IMR-90 (cell line): ENCODE results near the gene ITPKB. TPM values are rescaled to one million over a fixed set of nuclear protein-coding genes. Genes with fewer than 3 reads are reported as not detected.

Source experiments
- ATAC-seq: fragments of 200-7000 bp; cut with Tn5 transposase; 2 replicates; pipeline ENCODE4 v1.9.1; 2020; ENCODE audit warnings: low read depth, mild to moderate bottlenecking, moderate library complexity
- BruUV-seq: library from RNA; stranded (reverse); fragments of 400-500 nt; replicated peaks from 2 replicates; lab custom pipeline; 2021; lab: Mats Ljungman, UMichigan
- CTCF ChIA-PET: fragments of 300-600 bp; formaldehyde crosslinking; extraction: SDS; loops from one replicate; lab custom pipeline; 2021; ENCODE audit warnings: antibody characterized with exemption; lab: Yijun Ruan, JAX
- POLR2A ChIA-PET: fragments of 300-600 bp; sonication (Branson Sonifier 250); formaldehyde crosslinking; loops from one replicate; lab custom pipeline; 2022; ENCODE audit warnings: antibody characterized with exemption; ENCODE audit not compliant: unreplicated experiment; lab: Charles Lee
- DNase-seq: peaks from one replicate; pipeline ENCODE4 v3.0.0; 2013
- H2AFZ ChIP-seq: replicated peaks from 2 replicates; pipeline ENCODE3; 2013; ENCODE audit warnings: low read length, mild to moderate bottlenecking; ENCODE audit not compliant: poor library complexity
- H2AK5ac ChIP-seq: 2 replicates; pipeline ENCODE4 v1.6.1; 2013; ENCODE audit warnings: low read depth, low read length, inconsistent platforms
- H2AK9ac ChIP-seq: replicated peaks from 2 replicates; pipeline ENCODE3; 2013; ENCODE audit warnings: mild to moderate bottlenecking, low read depth, low read length, moderate library complexity; ENCODE audit not compliant: poor library complexity
- H2BK120ac ChIP-seq: 2 replicates; pipeline ENCODE4 v1.6.1; 2013; ENCODE audit warnings: low read depth, low read length, inconsistent platforms
- H2BK15ac ChIP-seq: 3 replicates; pipeline ENCODE4 v1.6.1; 2013; ENCODE audit warnings: low read depth, low read length, inconsistent platforms
- H2BK20ac ChIP-seq: 2 replicates; pipeline ENCODE4 v1.6.1; 2013; ENCODE audit warnings: low read depth, mild to moderate bottlenecking, inconsistent platforms, low read length, moderate library complexity
- H2BK5ac ChIP-seq: 2 replicates; pipeline ENCODE4 v1.6.1; 2013; ENCODE audit warnings: mild to moderate bottlenecking, low read depth, low read length, inconsistent platforms; ENCODE audit not compliant: poor library complexity, severe bottlenecking
- H3K14ac ChIP-seq: replicated peaks from 2 replicates; pipeline ENCODE4 v1.6.1; 2013; ENCODE audit warnings: low read depth, low read length, inconsistent platforms
- H3K18ac ChIP-seq: 2 replicates; pipeline ENCODE4 v1.6.1; 2013; ENCODE audit warnings: low read depth, low read length, control low read depth
- H3K23ac ChIP-seq: 2 replicates; pipeline ENCODE4 v1.6.1; 2013; ENCODE audit warnings: low read depth, low read length, inconsistent platforms
- H3K27ac ChIP-seq: 2 replicates; pipeline ENCODE4 v1.5.1; 2013; ENCODE audit warnings: mild to moderate bottlenecking, control low read depth, low read length; ENCODE audit not compliant: insufficient read depth
- H3K27me3 ChIP-seq: 2 replicates; pipeline ENCODE4 v1.6.1; 2013; ENCODE audit warnings: low read length; ENCODE audit not compliant: control insufficient read depth, insufficient read depth
- H3K36me3 ChIP-seq: 2 replicates; pipeline ENCODE4 v1.6.1; 2013; ENCODE audit warnings: low read length, mixed read lengths; ENCODE audit not compliant: control insufficient read depth, insufficient read depth
- H3K4ac ChIP-seq: 2 replicates; pipeline ENCODE4 v1.6.1; 2013; ENCODE audit warnings: low read depth, low read length, inconsistent platforms
- H3K4me1 ChIP-seq: 2 replicates; pipeline ENCODE4 v1.6.1; 2013; ENCODE audit warnings: low read length, mixed read lengths; ENCODE audit not compliant: control insufficient read depth, insufficient read depth
- H3K4me2 ChIP-seq: 2 replicates; pipeline ENCODE4 v1.6.1; 2013; ENCODE audit warnings: low read depth, mild to moderate bottlenecking, control low read depth, low read length, moderate library complexity
- H3K4me3 ChIP-seq: 2 replicates; pipeline ENCODE4 v1.5.1; 2013; ENCODE audit warnings: low read depth, mild to moderate bottlenecking, control low read depth, low read length, moderate library complexity; ENCODE audit not compliant: insufficient read depth
- H3K56ac ChIP-seq: 2 replicates; pipeline ENCODE4 v1.6.1; 2013; ENCODE audit warnings: low read length, inconsistent platforms; ENCODE audit not compliant: insufficient read depth; ENCODE audit errors: extremely low read depth
- H3K79me1 ChIP-seq, 2 experiments: 2 replicates each; pipeline ENCODE4 v1.6.1; 2013; ENCODE audit warnings: low read length in 2 of 2, inconsistent platforms in 1 of 2, low read depth in 1 of 2
- H3K9ac ChIP-seq: 2 replicates; pipeline ENCODE4 v1.6.1; 2013; ENCODE audit warnings: low read depth, low read length, control low read depth
- H3K9me1 ChIP-seq: 2 replicates; pipeline ENCODE4 v1.6.1; 2013; ENCODE audit warnings: low read length, inconsistent platforms; ENCODE audit not compliant: insufficient read depth
- H3K9me3 ChIP-seq: 2 replicates; pipeline ENCODE4 v1.6.1; 2013; ENCODE audit warnings: low read length; ENCODE audit not compliant: control insufficient read depth, insufficient read depth
- H4K20me1 ChIP-seq: 2 replicates; pipeline ENCODE4 v1.6.1; 2013; ENCODE audit warnings: low read length, inconsistent platforms; ENCODE audit not compliant: insufficient read depth
- H4K5ac ChIP-seq: 2 replicates; pipeline ENCODE4 v1.6.1; 2013; ENCODE audit warnings: mild to moderate bottlenecking, low read depth, low read length, control low read depth
- H4K8ac ChIP-seq, 2 experiments: 2 replicates each; pipeline ENCODE4 v1.6.1; 2013; ENCODE audit warnings: low read depth in 2 of 2, low read length in 2 of 2, control low read depth in 1 of 2, inconsistent platforms in 1 of 2
- H4K91ac ChIP-seq: 2 replicates; pipeline ENCODE4 v1.6.1; 2013; ENCODE audit warnings: low read depth, low read length, inconsistent platforms; ENCODE audit not compliant: insufficient read depth
- BHLHE40 ChIP-seq: fragments of 150-350 bp; IDR thresholded peaks from 2 replicates; pipeline ENCODE4 v1.6.1; 2016; ENCODE audit warnings: mild to moderate bottlenecking, low read depth, low read length
- CEBPB ChIP-seq: IDR thresholded peaks from 2 replicates; pipeline ENCODE4 v1.6.1; 2012; ENCODE audit warnings: low read depth, low read length, improper control_type of control experiment
- CHD1 ChIP-seq: IDR thresholded peaks from 2 replicates; pipeline ENCODE4 v1.6.1; 2012; ENCODE audit warnings: low read depth, low read length, improper control_type of control experiment
- FOS ChIP-seq: fragments of 150-350 bp; IDR thresholded peaks from 2 replicates; pipeline ENCODE4 v1.6.1; 2016; ENCODE audit warnings: low read depth, low read length
- MAFK ChIP-seq: IDR thresholded peaks from 2 replicates; pipeline ENCODE4 v1.6.1; 2012; ENCODE audit warnings: low read depth, low read length, improper control_type of control experiment
- MAZ ChIP-seq: IDR thresholded peaks from 2 replicates; pipeline ENCODE4 v1.6.1; 2012; ENCODE audit warnings: low read depth, mild to moderate bottlenecking, low read length, improper control_type of control experiment, moderate library complexity, borderline replicate concordance
- MXI1 ChIP-seq: IDR thresholded peaks from 2 replicates; pipeline ENCODE4 v1.6.1; 2012; ENCODE audit warnings: low read depth, mild to moderate bottlenecking, low read length, moderate library complexity, borderline replicate concordance
- NFE2L2 ChIP-seq: fragments of 150-350 bp; IDR thresholded peaks from 2 replicates; pipeline ENCODE4 v1.6.1; 2016; ENCODE audit warnings: low read depth, mild to moderate bottlenecking, low read length
- POLR2A ChIP-seq: IDR thresholded peaks from 2 replicates; pipeline ENCODE4 v1.6.1; 2012; ENCODE audit warnings: mild to moderate bottlenecking, low read depth, low read length
- RCOR1 ChIP-seq: IDR thresholded peaks from 2 replicates; pipeline ENCODE4 v1.6.1; 2012; ENCODE audit warnings: mild to moderate bottlenecking, low read length, improper control_type of control experiment; ENCODE audit not compliant: insufficient replicate concordance
- RFX5 ChIP-seq: IDR thresholded peaks from 2 replicates; pipeline ENCODE4 v1.8.0; 2012; ENCODE audit warnings: low read depth, mild to moderate bottlenecking, low read length, moderate library complexity
- SMC3 ChIP-seq: fragments of 150-350 bp; IDR thresholded peaks from 2 replicates; pipeline ENCODE4 v1.6.1; 2016; ENCODE audit warnings: low read depth, mild to moderate bottlenecking, antibody characterized with exemption, low read length, moderate library complexity
- whole genome bisulfite sequencing, 2 experiments: methylation state at CpG; one replicate each; pipeline versions ENCODE4 v1.1.5 to v1.1.7; 2013; ENCODE audit warnings: missing lambda C conversion rate in 2 of 2; ENCODE audit not compliant: insufficient read length in 1 of 2; ENCODE audit errors: extremely low coverage in 2 of 2; 5-methylcytosine and 5-hydroxymethylcytosine counted together
- dilution Hi-C: fragments of 300-500 bp; cut with HindIII; formaldehyde crosslinking; loops from one replicate; pipeline ENCODE4 v1.14.3; 2018; ENCODE audit warnings: low sequenced_read_pairs; ENCODE audit not compliant: unreplicated experiment
- in situ Hi-C: fragments of 300-500 bp; cut with MboI; formaldehyde crosslinking; loops from 3 replicates; pipeline ENCODE4 v1.14.3; 2019; ENCODE audit warnings: low sequenced_read_pairs, inconsistent platforms, mixed read lengths
- intact Hi-C: fragments of 100-400 bp; cut with micrococcal nuclease; formaldehyde crosslinking; loops from 2 replicates; pipeline ENCODE4 v1.10.0; 2022
- polyA plus RNA-seq, 3 experiments: library from polyadenylated mRNA; depleted of rRNA; stranded (reverse); fragments of >200 nt; gene quantifications; 2 replicates each; pipeline ENCODE4 v1.2.3, GENCODE V29; 2012; ENCODE audit warnings: low replicate concordance in 1 of 3
- total RNA-seq: library from RNA; depleted of rRNA; stranded (reverse); fragments of >200 nt; gene quantifications from 2 replicates; pipeline ENCODE4 v1.2.3, GENCODE V29; 2012
- TF ChIP-seq, protein P1 (sequence below): fragments of 150-350 bp; IDR thresholded peaks from 2 replicates; pipeline ENCODE4 v1.6.1; 2017; ENCODE audit warnings: mild to moderate bottlenecking, antibody characterized with exemption, low read length, low read depth
- TF ChIP-seq, protein P2 (sequence below): conservative IDR thresholded peaks from 2 replicates; pipeline ENCODE4 v1.5.1; 2012; ENCODE audit warnings: mild to moderate bottlenecking, low read depth, low read length, improper control_type of control experiment
- TF ChIP-seq, protein P3 (sequence below): fragments of 150-350 bp; IDR thresholded peaks from 2 replicates; pipeline ENCODE4 v1.6.1; 2016; ENCODE audit warnings: low read depth, mild to moderate bottlenecking, low read length, moderate library complexity, borderline replicate concordance

Gene ITPKB
- total and polyA plus RNA-seq, 2 of the 4 experiments (the other 2 are of a cell fraction), result 0.72 to 1.4 TPM

DNA sequence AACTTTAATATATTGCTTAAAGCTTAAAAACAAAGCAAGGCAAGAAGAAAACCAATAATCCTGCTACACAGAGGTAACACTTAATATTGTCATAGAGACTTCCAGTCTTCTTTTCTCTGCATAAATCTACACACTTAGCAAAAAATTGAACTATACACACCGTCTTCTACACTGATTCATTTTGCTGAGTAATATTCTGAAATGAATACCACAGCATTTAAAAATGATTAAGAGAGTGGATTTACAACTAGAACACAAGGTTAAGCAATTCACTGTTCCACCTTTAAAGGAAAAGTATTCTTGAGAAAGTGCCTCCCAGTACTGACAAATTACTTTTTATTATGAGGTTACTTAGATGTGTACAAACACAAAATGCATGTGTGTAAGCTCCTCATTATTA, 22.2 kb upstream of the ITPKB start:
- H3K79me1 ChIP-seq, result no peaks in the 10 kb centered on the region
- CTCF ChIA-PET, result no interaction called here
- H3K27ac ChIP-seq, result no peak overlapping the region
- H3K36me3 ChIP-seq, result no peaks in the 10 kb centered on the region
- H2BK120ac ChIP-seq, result no peak overlapping the region
- no peak overlapping the region for H2AFZ ChIP-seq
- H2BK5ac ChIP-seq, result no peak overlapping the region
- DNase-seq, result no peak
- H2BK20ac ChIP-seq, result no peak overlapping the region
- H3K4me3 ChIP-seq, result no peak overlapping the region
- peaks cover 9% of the 10 kb centered on the region; the same call in 1 of the 2 replicates for H3K9me1 ChIP-seq
- no peak overlapping the region for H4K5ac ChIP-seq
- H3K4me2 ChIP-seq, result no peak overlapping the region
- H4K20me1 ChIP-seq, result no peaks in the 10 kb centered on the region; the same call in 1 of the 2 replicates
- H3K27me3 ChIP-seq, result peaks cover 4% of the 10 kb centered on the region
- H3K18ac ChIP-seq, result no peak overlapping the region
- no peak for TF ChIP-seq BHLHE40
- TF ChIP-seq, protein P1, sequence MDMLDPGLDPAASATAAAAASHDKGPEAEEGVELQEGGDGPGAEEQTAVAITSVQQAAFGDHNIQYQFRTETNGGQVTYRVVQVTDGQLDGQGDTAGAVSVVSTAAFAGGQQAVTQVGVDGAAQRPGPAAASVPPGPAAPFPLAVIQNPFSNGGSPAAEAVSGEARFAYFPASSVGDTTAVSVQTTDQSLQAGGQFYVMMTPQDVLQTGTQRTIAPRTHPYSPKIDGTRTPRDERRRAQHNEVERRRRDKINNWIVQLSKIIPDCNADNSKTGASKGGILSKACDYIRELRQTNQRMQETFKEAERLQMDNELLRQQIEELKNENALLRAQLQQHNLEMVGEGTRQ, result no peak
- TF ChIP-seq MAZ, result no peak
- TF ChIP-seq NFE2L2, result no peak
- TF ChIP-seq CEBPB, result no peak
- TF ChIP-seq, protein P2, sequence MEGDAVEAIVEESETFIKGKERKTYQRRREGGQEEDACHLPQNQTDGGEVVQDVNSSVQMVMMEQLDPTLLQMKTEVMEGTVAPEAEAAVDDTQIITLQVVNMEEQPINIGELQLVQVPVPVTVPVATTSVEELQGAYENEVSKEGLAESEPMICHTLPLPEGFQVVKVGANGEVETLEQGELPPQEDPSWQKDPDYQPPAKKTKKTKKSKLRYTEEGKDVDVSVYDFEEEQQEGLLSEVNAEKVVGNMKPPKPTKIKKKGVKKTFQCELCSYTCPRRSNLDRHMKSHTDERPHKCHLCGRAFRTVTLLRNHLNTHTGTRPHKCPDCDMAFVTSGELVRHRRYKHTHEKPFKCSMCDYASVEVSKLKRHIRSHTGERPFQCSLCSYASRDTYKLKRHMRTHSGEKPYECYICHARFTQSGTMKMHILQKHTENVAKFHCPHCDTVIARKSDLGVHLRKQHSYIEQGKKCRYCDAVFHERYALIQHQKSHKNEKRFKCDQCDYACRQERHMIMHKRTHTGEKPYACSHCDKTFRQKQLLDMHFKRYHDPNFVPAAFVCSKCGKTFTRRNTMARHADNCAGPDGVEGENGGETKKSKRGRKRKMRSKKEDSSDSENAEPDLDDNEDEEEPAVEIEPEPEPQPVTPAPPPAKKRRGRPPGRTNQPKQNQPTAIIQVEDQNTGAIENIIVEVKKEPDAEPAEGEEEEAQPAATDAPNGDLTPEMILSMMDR, result no peak
- no peak for TF ChIP-seq CHD1
- no peak for TF ChIP-seq RFX5
- no peak for TF ChIP-seq FOS
- no peak for TF ChIP-seq MAFK
- TF ChIP-seq POLR2A, result no peak
- no peak for TF ChIP-seq MXI1
- TF ChIP-seq SMC3, result no peak
- no peak for TF ChIP-seq RCOR1
- TF ChIP-seq, protein P3, sequence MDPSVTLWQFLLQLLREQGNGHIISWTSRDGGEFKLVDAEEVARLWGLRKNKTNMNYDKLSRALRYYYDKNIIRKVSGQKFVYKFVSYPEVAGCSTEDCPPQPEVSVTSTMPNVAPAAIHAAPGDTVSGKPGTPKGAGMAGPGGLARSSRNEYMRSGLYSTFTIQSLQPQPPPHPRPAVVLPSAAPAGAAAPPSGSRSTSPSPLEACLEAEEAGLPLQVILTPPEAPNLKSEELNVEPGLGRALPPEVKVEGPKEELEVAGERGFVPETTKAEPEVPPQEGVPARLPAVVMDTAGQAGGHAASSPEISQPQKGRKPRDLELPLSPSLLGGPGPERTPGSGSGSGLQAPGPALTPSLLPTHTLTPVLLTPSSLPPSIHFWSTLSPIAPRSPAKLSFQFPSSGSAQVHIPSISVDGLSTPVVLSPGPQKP, result no peak
- H4K8ac ChIP-seq, result no peak overlapping the region; a peak in 1 of 4 replicates
- POLR2A ChIA-PET, result no interaction called here
- dilution Hi-C loops (no loop called here), in situ Hi-C loops (no loop called here), intact Hi-C loops (no loop called here)
- no peak overlapping the region for H3K56ac ChIP-seq
- no CpG with 5 or more reads among the region's 1 CpG for WGBS, 2 experiments
- H3K4ac ChIP-seq, result no peak overlapping the region
- H3K9me3 ChIP-seq, result no peaks in the 10 kb centered on the region
- H3K9ac ChIP-seq, result no peak overlapping the region
- no peak overlapping the region for H2AK5ac ChIP-seq
- no peak overlapping the region for H3K14ac ChIP-seq
- H4K91ac ChIP-seq, result no peak overlapping the region
- BruUV-seq, result no TSS peak
- H3K23ac ChIP-seq, result no peak overlapping the region
- H2BK15ac ChIP-seq, result no peak overlapping the region
- H2AK9ac ChIP-seq, result no peak overlapping the region
- peaks cover 6% of the 10 kb centered on the region for H3K4me1 ChIP-seq
- no peak for ATAC-seq
